Measurements from ENCODE around the gene CSMD2.

GRCh38 chr1:33949570-33949969 is 215.5 kb downstream of the CSMD2 start:
- TF ChIP-seq JUND (IDR thresholded peaks at IDR 0.05) (no peak), TCF12 (IDR thresholded peaks at IDR 0.05) (no peak), EP300 (IDR thresholded peaks at IDR 0.05; ENCODE audit: borderline replicate concordance in 1 of 2, low read depth in 1 of 2, low read length in 1 of 2) (no peak), POLR2AphosphoS5 (IDR thresholded peaks at IDR 0.05; ENCODE audit: low read depth, low read length) (no peak), MXI1 (IDR thresholded peaks at IDR 0.05; ENCODE audit: low read depth, low read length) (no peak)
- TF ChIP-seq, protein P1, sequence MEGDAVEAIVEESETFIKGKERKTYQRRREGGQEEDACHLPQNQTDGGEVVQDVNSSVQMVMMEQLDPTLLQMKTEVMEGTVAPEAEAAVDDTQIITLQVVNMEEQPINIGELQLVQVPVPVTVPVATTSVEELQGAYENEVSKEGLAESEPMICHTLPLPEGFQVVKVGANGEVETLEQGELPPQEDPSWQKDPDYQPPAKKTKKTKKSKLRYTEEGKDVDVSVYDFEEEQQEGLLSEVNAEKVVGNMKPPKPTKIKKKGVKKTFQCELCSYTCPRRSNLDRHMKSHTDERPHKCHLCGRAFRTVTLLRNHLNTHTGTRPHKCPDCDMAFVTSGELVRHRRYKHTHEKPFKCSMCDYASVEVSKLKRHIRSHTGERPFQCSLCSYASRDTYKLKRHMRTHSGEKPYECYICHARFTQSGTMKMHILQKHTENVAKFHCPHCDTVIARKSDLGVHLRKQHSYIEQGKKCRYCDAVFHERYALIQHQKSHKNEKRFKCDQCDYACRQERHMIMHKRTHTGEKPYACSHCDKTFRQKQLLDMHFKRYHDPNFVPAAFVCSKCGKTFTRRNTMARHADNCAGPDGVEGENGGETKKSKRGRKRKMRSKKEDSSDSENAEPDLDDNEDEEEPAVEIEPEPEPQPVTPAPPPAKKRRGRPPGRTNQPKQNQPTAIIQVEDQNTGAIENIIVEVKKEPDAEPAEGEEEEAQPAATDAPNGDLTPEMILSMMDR (IDR thresholded peaks at IDR 0.05), result no peak
- TF ChIP-seq, protein P2, sequence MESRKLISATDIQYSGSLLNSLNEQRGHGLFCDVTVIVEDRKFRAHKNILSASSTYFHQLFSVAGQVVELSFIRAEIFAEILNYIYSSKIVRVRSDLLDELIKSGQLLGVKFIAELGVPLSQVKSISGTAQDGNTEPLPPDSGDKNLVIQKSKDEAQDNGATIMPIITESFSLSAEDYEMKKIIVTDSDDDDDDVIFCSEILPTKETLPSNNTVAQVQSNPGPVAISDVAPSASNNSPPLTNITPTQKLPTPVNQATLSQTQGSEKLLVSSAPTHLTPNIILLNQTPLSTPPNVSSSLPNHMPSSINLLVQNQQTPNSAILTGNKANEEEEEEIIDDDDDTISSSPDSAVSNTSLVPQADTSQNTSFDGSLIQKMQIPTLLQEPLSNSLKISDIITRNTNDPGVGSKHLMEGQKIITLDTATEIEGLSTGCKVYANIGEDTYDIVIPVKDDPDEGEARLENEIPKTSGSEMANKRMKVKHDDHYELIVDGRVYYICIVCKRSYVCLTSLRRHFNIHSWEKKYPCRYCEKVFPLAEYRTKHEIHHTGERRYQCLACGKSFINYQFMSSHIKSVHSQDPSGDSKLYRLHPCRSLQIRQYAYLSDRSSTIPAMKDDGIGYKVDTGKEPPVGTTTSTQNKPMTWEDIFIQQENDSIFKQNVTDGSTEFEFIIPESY (IDR thresholded peaks at IDR 0.05; ENCODE audit: borderline replicate concordance, low read depth), result no peak
